H1 (cell line): ENCODE results near the gene MOGAT2. TPM values are rescaled to one million over a fixed set of nuclear protein-coding genes. Genes with fewer than 3 reads are reported as not detected.

Experiments
- CTCF ChIA-PET: fragments of 300-600 bp; sonication (Branson Sonifier 250); formaldehyde crosslinking; loops from one replicate; lab custom pipeline; 2021; ENCODE audit not compliant: partially characterized antibody; lab: Charles Lee
- POLR2A ChIA-PET: fragments of 300-600 bp; sonication (Branson Sonifier 250); formaldehyde crosslinking; loops from one replicate; lab custom pipeline; 2021; ENCODE audit warnings: inconsistent platforms; ENCODE audit not compliant: partially characterized antibody; lab: Charles Lee
- DNase-seq, 2 experiments: peaks; one replicate each; pipeline versions ENCODE4 v3.0.0 to v3.0.0-alpha.2; 2010 to 2022; ENCODE audit warnings: low spot score in 2 of 2, low read depth in 1 of 2, mixed read lengths in 1 of 2
- FAIRE-seq: peaks from 2 replicates; lab custom pipeline; 2011; peaks lifted over from hg19 to GRCh38; lab: Jason Lieb, UNC
- H2AFZ ChIP-seq: 2 replicates; pipeline ENCODE4 v1.8.1; 2012; ENCODE audit warnings: low read length, inconsistent platforms
- H2AK5ac ChIP-seq: 2 replicates; pipeline ENCODE4 v1.6.1; 2013; ENCODE audit warnings: low read depth, low read length
- H2BK120ac ChIP-seq: replicated peaks from 2 replicates; pipeline ENCODE3; 2013; ENCODE audit warnings: low read depth, low read length, inconsistent platforms
- H2BK12ac ChIP-seq: 2 replicates; pipeline ENCODE4 v1.6.1; 2013; ENCODE audit warnings: low read depth, low read length
- H2BK15ac ChIP-seq: 2 replicates; pipeline ENCODE4 v1.6.1; 2013; ENCODE audit warnings: low read length
- H2BK20ac ChIP-seq: 2 replicates; pipeline ENCODE4 v1.6.1; 2013; ENCODE audit warnings: low read length
- H2BK5ac ChIP-seq: 2 replicates; pipeline ENCODE4 v1.6.1; 2013; ENCODE audit warnings: low read depth, low read length
- H3K14ac ChIP-seq: 2 replicates; pipeline ENCODE4 v1.6.1; 2013; ENCODE audit warnings: inconsistent platforms; ENCODE audit not compliant: insufficient read length
- H3K18ac ChIP-seq: 2 replicates; pipeline ENCODE4 v1.6.1; 2013; ENCODE audit warnings: low read length; ENCODE audit errors: extremely low read depth
- H3K23ac ChIP-seq: 2 replicates; pipeline ENCODE4 v1.6.1; 2013; ENCODE audit warnings: inconsistent platforms; ENCODE audit not compliant: insufficient read length
- H3K23me2 ChIP-seq: 2 replicates; pipeline ENCODE4 v1.6.1; 2013; ENCODE audit warnings: low read depth, low read length
- H3K27ac ChIP-seq: 2 replicates; pipeline ENCODE4 v1.6.1; 2011; ENCODE audit warnings: low read depth, low read length, inconsistent platforms
- H3K27me3 ChIP-seq, 4 experiments: replicated peaks in 1 of 4; 1 replicate in 1 of 4; 2 replicates in 3 of 4; pipeline versions ENCODE4 v1.6.1 to v1.8.1; 2011 to 2013; ENCODE audit warnings: low read length in 3 of 4, mild to moderate bottlenecking in 3 of 4, inconsistent platforms in 2 of 4, mixed read lengths in 2 of 4, moderate library complexity in 1 of 4; ENCODE audit not compliant: control insufficient read depth in 3 of 4, insufficient read depth in 3 of 4; ENCODE audit errors: extremely low read depth in 1 of 4
- H3K36me3 ChIP-seq, 4 experiments: 2 replicates each; pipeline versions ENCODE4 v1.6.1 to v1.8.1; 2011 to 2013; ENCODE audit warnings: mild to moderate bottlenecking in 4 of 4, low read length in 3 of 4, moderate library complexity in 2 of 4, control low read depth in 1 of 4, inconsistent platforms in 1 of 4; ENCODE audit not compliant: insufficient read depth in 4 of 4, control insufficient read depth in 2 of 4
- H3K4ac ChIP-seq: replicated peaks from 2 replicates; pipeline ENCODE3; 2013; ENCODE audit warnings: low read length, low read depth, mixed read lengths, inconsistent platforms; ENCODE audit not compliant: insufficient read length
- H3K4me1 ChIP-seq, 4 experiments: replicated peaks in 1 of 4; 1 replicate in 1 of 4; 2 replicates in 3 of 4; pipeline versions ENCODE4 v1.6.1 to v1.8.1; 2011 to 2013; ENCODE audit warnings: low read length in 3 of 4, inconsistent platforms in 2 of 4, mixed read lengths in 1 of 4; ENCODE audit not compliant: insufficient read depth in 4 of 4, control insufficient read depth in 3 of 4
- H3K4me2 ChIP-seq, 2 experiments: 2 replicates each; pipeline versions ENCODE4 v1.6.1 to v1.8.1; 2011 to 2013; ENCODE audit warnings: low read depth in 2 of 2, low read length in 2 of 2, control low read depth in 1 of 2, inconsistent platforms in 1 of 2, mild to moderate bottlenecking in 1 of 2; ENCODE audit not compliant: insufficient read depth in 1 of 2
- H3K4me3 ChIP-seq, 4 experiments: fragments of 200-600, 300-600 bp in 1 of 4; sonication (generic), shearing (Covaris generic), sonication (Bioruptor Twin) in 1 of 4; 2 replicates each; pipeline versions ENCODE4 v1.5.1 to v1.8.1; 2011 to 2016; ENCODE audit warnings: low read length in 4 of 4, low read depth in 3 of 4, control low read depth in 2 of 4, inconsistent platforms in 2 of 4, mild to moderate bottlenecking in 2 of 4, mixed read lengths in 1 of 4, moderate library complexity in 1 of 4; ENCODE audit not compliant: insufficient read depth in 2 of 4; ENCODE audit errors: extremely low read depth in 1 of 4
- H3K56ac ChIP-seq: replicated peaks from 2 replicates; pipeline ENCODE3; 2013; ENCODE audit warnings: low read depth, mild to moderate bottlenecking, mixed read lengths, low read length, inconsistent platforms; ENCODE audit not compliant: insufficient read length
- H3K79me1 ChIP-seq: 2 replicates; pipeline ENCODE4 v1.6.1; 2013; ENCODE audit warnings: low read depth, low read length, control low read depth
- H3K79me2 ChIP-seq, 2 experiments: 2 replicates each; pipeline versions ENCODE4 v1.6.1 to v1.8.1; 2012 to 2013; ENCODE audit warnings: low read length in 2 of 2, mild to moderate bottlenecking in 2 of 2, inconsistent platforms in 1 of 2; ENCODE audit not compliant: insufficient read depth in 2 of 2, control insufficient read depth in 1 of 2
- H3K9ac ChIP-seq, 4 experiments: replicated peaks in 1 of 4; 1 replicate in 1 of 4; 2 replicates in 3 of 4; pipeline versions ENCODE4 v1.6.1 to v1.8.1; 2011 to 2013; ENCODE audit warnings: low read depth in 3 of 4, low read length in 3 of 4, control low read depth in 2 of 4, mild to moderate bottlenecking in 2 of 4, moderate library complexity in 2 of 4, inconsistent platforms in 1 of 4; ENCODE audit errors: extremely low read depth in 1 of 4
- H3K9me3 ChIP-seq, 2 experiments: 2 replicates each; pipeline versions ENCODE4 v1.6.1 to v1.8.1; 2012 to 2013; ENCODE audit warnings: mild to moderate bottlenecking in 2 of 2, moderate library complexity in 2 of 2, control low read depth in 1 of 2, inconsistent platforms in 1 of 2, low read depth in 1 of 2, low read length in 1 of 2, mixed read lengths in 1 of 2; ENCODE audit not compliant: insufficient read depth in 2 of 2
- H4K20me1 ChIP-seq, 2 experiments: replicated peaks in 1 of 2; 2 replicates each; pipeline versions ENCODE3 to v1.8.1; 2011 to 2013; ENCODE audit warnings: inconsistent platforms in 2 of 2, low read length in 2 of 2, mild to moderate bottlenecking in 1 of 2; ENCODE audit not compliant: insufficient read depth in 2 of 2, control insufficient read depth in 1 of 2
- H4K5ac ChIP-seq: 2 replicates; pipeline ENCODE4 v1.6.1; 2013; ENCODE audit warnings: low read length, low read depth, mixed read lengths, inconsistent platforms; ENCODE audit not compliant: insufficient read length
- H4K8ac ChIP-seq: 2 replicates; pipeline ENCODE4 v1.8.0; 2013; ENCODE audit warnings: mild to moderate bottlenecking, moderate library complexity, low read length, inconsistent platforms; ENCODE audit not compliant: insufficient read depth; ENCODE audit errors: extremely low read depth
- H4K91ac ChIP-seq: replicated peaks from 2 replicates; pipeline ENCODE3; 2013; ENCODE audit warnings: low read length, mixed read lengths, inconsistent platforms; ENCODE audit not compliant: insufficient read length
- EZH2 ChIP-seq: fragments of 200-600 bp; sonication (generic); IDR thresholded peaks from 2 replicates; pipeline ENCODE4 v1.7.1; 2012; ENCODE audit warnings: low read depth, mild to moderate bottlenecking, moderate library complexity, low read length, inconsistent platforms; ENCODE audit not compliant: severe bottlenecking
- HDAC2 ChIP-seq, 2 experiments: fragments of 300-600 bp in 1 of 2; sonication (generic) in 1 of 2; IDR thresholded peaks; 2 replicates each; pipeline ENCODE4 v1.6.1; 2011 to 2012; ENCODE audit warnings: low read depth in 2 of 2, low read length in 2 of 2, mild to moderate bottlenecking in 2 of 2, moderate library complexity in 2 of 2, borderline replicate concordance in 1 of 2, inconsistent platforms in 1 of 2
- KDM4A ChIP-seq: IDR thresholded peaks from one replicate; pipeline ENCODE4 v1.7.1; 2012; ENCODE audit warnings: low read depth, mild to moderate bottlenecking, moderate library complexity, low read length, inconsistent platforms; ENCODE audit not compliant: severe bottlenecking
- PHF8 ChIP-seq: fragments of 200-600 bp; sonication (generic); conservative IDR thresholded peaks from 2 replicates; pipeline ENCODE4 v1.7.1; 2012; ENCODE audit warnings: low read depth, mild to moderate bottlenecking, inconsistent platforms, low read length, moderate library complexity
- POU5F1 ChIP-seq: IDR thresholded peaks from 2 replicates; pipeline ENCODE4 v1.6.1; 2011; ENCODE audit warnings: low read depth, mild to moderate bottlenecking, low read length, moderate library complexity
- RNF2 ChIP-seq: fragments of 200-900, 300-1000 bp; sonication (generic); IDR thresholded peaks from 2 replicates; pipeline ENCODE4 v1.7.1; 2016; ENCODE audit warnings: borderline replicate concordance, low read depth, mild to moderate bottlenecking, antibody characterized with exemption, low read length; ENCODE audit not compliant: poor library complexity, severe bottlenecking; ENCODE audit errors: missing control alignments
- SUZ12 ChIP-seq: fragments of 200-600 bp; sonication (generic); IDR thresholded peaks from 2 replicates; pipeline ENCODE4 v1.6.1; 2012; ENCODE audit warnings: mild to moderate bottlenecking, inconsistent platforms, low read length, moderate library complexity, mixed read lengths
- WGBS, 2 experiments: shearing (Covaris generic) in 1 of 2; methylation state at CpG; one replicate each; pipeline versions ENCODE4 v1.1.6 to v1.1.7; 2013 to 2015; ENCODE audit warnings: low lambda C conversion rate in 2 of 2, mixed read lengths in 2 of 2, inconsistent platforms in 1 of 2, low coverage in 1 of 2, missing lambda C conversion rate in 1 of 2; ENCODE audit not compliant: insufficient replicate concordance in 2 of 2, insufficient coverage in 1 of 2, insufficient read length in 1 of 2; ENCODE audit errors: extremely low coverage in 1 of 2, missing lambda C conversion rate in 1 of 2; 5-methylcytosine and 5-hydroxymethylcytosine counted together
- polyA plus RNA-seq, 7 experiments: library from polyadenylated mRNA; depleted of rRNA in 3 of 7; stranded (reverse) in 5 of 7; unstranded in 2 of 7; fragments of >200 nt in 5 of 7; fragments of 200-250 nt in 2 of 7; gene quantifications; 1 replicate in 5 of 7; 2 replicates in 1 of 7; 4 replicates in 1 of 7; pipeline versions ENCODE4 v1.2.1 to v1.2.3, GENCODE V29; 2011 to 2013; ENCODE audit warnings: missing spikeins in 2 of 7, mixed read lengths in 2 of 7
- total RNA-seq: library from RNA; stranded (reverse); fragmentation: NEBNext Ultra II Directional; extraction: Animal tissue kit (Norgen Biotek cat#: 25700); gene quantifications from 2 replicates; pipeline ENCODE4 v1.2.1, GENCODE V29; 2021

MOGAT2 gene
- total and polyA plus RNA-seq, 2 of the 8 experiments (the other 6 are each of a cell fraction or from before 2014, with no cell fraction given): not detected

DNA sequence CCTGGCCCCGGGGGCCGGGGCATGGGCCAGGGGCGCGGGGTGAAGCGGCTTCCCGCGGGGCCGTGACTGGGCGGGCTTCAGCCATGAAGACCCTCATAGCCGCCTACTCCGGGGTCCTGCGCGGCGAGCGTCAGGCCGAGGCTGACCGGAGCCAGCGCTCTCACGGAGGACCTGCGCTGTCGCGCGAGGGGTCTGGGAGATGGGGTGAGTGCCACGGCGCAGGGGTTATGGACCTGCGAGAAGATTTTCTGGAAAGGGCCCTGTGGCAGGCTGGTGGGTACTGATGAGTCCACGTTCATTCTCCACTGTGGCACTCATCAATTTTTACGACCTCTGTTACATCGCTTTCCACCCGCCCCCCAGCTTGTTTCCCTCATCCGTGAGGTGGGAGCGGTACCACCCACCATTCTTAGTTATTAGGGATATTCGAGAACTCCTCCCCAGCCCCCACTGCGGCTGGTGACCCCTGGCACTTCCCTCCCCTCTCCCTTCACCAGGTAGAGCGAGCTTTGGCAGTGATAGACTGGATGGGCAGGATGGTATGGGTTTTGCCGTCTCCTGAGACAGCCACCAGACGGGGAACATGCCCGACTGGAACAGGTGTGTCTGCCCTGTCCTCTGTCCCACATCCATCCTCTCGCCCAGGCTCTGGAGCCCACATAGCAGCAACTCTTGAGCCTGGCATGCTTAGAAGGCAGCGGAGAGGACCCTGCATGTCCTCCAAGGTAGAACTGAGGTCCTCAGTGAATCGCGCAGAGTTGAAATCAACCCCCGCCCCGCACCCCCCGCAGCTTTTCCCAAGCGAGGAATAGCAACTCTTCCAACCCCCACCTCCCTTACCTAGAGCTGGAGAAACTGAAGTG, 51.5 kb downstream of the MOGAT2 start:
- Histone ChIP-seq H2BK12ac (peak overlapping the region; percentile 68; the same call in 1 of the 2 replicates), H3K56ac (no peak overlapping the region), H3K36me3 (no peaks in the 10 kb centered on the region), H3K9me3 (peaks cover 0 to 2% of the 10 kb centered on the region in 2 experiments; a peak in 1 of 4 replicates), H2BK20ac (0 out of 2 replicates have a peak overlapping the region, but pooled peaks have one; percentile 67), H3K14ac (no peak overlapping the region), H2AFZ (no peak overlapping the region; the same call in 1 of the 2 replicates), H3K27me3 (peaks cover 14 to 54% (median 37%) of the 10 kb centered on the region in 4 experiments), H2BK5ac (no peak overlapping the region), H3K79me2 (no peaks in the 10 kb centered on the region), H3K23ac (no peak overlapping the region), H2BK120ac (no peak overlapping the region), H3K4ac (no peak overlapping the region), H4K91ac (no peak overlapping the region), H4K5ac (no peak overlapping the region), H4K20me1 (no peaks in the 10 kb centered on the region), H3K9ac (no peak overlapping the region), H3K18ac (peak overlapping the region; percentile 90; the same call in 1 of the 2 replicates), H3K4me3 (peak overlapping the region; percentile 26 to 63 (median 32)), H3K23me2 (peaks cover 6% of the 10 kb centered on the region; the same call in 1 of the 2 replicates), H3K4me1 (peaks cover 0 to 16% (median 9%) of the 10 kb centered on the region in 4 experiments; a peak in 5 of 7 replicates), H3K27ac (no peak overlapping the region), H3K79me1 (no peaks in the 10 kb centered on the region), H2AK5ac (0 out of 2 replicates have a peak overlapping the region, but pooled peaks have one; percentile 0), H3K4me2 (peak overlapping the region; percentile 89 to 95), H4K8ac (peak overlapping the region; percentile 98), H2BK15ac (no peak overlapping the region; the same call in 1 of the 2 replicates)
- peak in 1 of 2 experiments; percentile 63 for DNase-seq
- no peak for FAIRE-seq
- ChIA-PET POLR2A (interaction anchor here (0.6 to 1.8 kb wide), 7 partner anchors 23 to 550 kb away, joined by 3 to 5 read pairs (median 3); partner anchors contain the start of gene UVRAG), CTCF (interaction anchor here (0.6 to 2.7 kb wide), 9 partner anchors 8 to 550 kb away, joined by 3 to 7 read pairs (median 3); no protein-coding TSS in a partner anchor)
- WGBS, 2 experiments: 12% methylated on average over 35 of the region's 46 CpGs; no CpG with 5 or more reads in 1 of the 2 experiments
- peak; percentile 82 for TF ChIP-seq KDM4A
- peak; percentile 64 for TF ChIP-seq EZH2
- TF ChIP-seq PHF8: 0 out of 2 replicates have a peak, but pooled peaks have one; percentile 3
- TF ChIP-seq HDAC2 (IDR thresholded peaks at IDR 0.05; ENCODE audit: borderline replicate concordance in 1 of 2, low read depth in 2 of 2, low read length in 2 of 2): no peak
- TF ChIP-seq RNF2: peak; percentile 23
- TF ChIP-seq POU5F1: no peak
- TF ChIP-seq SUZ12: peak; percentile 52; the same call in 1 of the 2 replicates
